HepG2 (cell line): Measurements from ENCODE around the gene TSPAN15. TPM values are rescaled to one million over a fixed set of nuclear protein-coding genes. Genes with fewer than 3 reads are reported as not detected.

Experiments used
- ATAC-seq: fragments of 200-7000 bp; cut with Tn5 transposase; 3 replicates; pipeline ENCODE4 v1.9.1; 2020; ENCODE audit warnings: mild to moderate bottlenecking, moderate library complexity
- BruUV-seq: library from RNA; stranded (reverse); fragments of 400-500 nt; replicated peaks from 2 replicates; lab custom pipeline; 2021; lab: Mats Ljungman, UMichigan
- CTCF ChIA-PET: fragments of 300-600 bp; formaldehyde crosslinking; extraction: SDS; loops from one replicate; lab custom pipeline; 2021; ENCODE audit warnings: low total read pairs, inconsistent platforms, low intra/inter-chr PET ratio; lab: Yijun Ruan, JAX
- POLR2A ChIA-PET: fragments of 350-600 bp; sonication (Branson Sonifier 250); formaldehyde crosslinking; loops from one replicate; lab custom pipeline; 2020; ENCODE audit warnings: antibody characterized with exemption, inconsistent platforms; lab: Yijun Ruan, JAX
- DNase-seq: peaks from one replicate; pipeline ENCODE4 v3.0.0-alpha.2; 2015; ENCODE audit warnings: low spot score
- FAIRE-seq: peaks from 3 replicates; lab custom pipeline; 2011; peaks lifted over from hg19 to GRCh38; lab: Jason Lieb, UNC
- H2AFZ ChIP-seq: one replicate; pipeline ENCODE4 v1.6.1; 2011; ENCODE audit warnings: low read length, inconsistent platforms
- H3K27ac ChIP-seq: fragments of 300-600 bp; 3 replicates; pipeline ENCODE4 v1.8.0; 2011; ENCODE audit warnings: mixed run types, mild to moderate bottlenecking, mixed read lengths, low read length, inconsistent platforms; ENCODE audit not compliant: insufficient read depth; ENCODE audit errors: extremely low read length
- H3K27me3 ChIP-seq, 2 experiments: fragments of 200-600 bp in 1 of 2; 2 replicates in 1 of 2; 3 replicates in 1 of 2; pipeline versions ENCODE4 v1.6.0 to v1.8.0; 2011; ENCODE audit warnings: low read length in 2 of 2, mild to moderate bottlenecking in 2 of 2, moderate library complexity in 2 of 2, inconsistent platforms in 1 of 2; ENCODE audit not compliant: insufficient read depth in 2 of 2, control insufficient read depth in 1 of 2
- H3K36me3 ChIP-seq, 2 experiments: fragments of 200-600 bp in 1 of 2; replicated peaks in 1 of 2; 2 replicates in 1 of 2; 3 replicates in 1 of 2; pipeline versions ENCODE4 v1.5.1 to v1.8.0; 2011; ENCODE audit warnings: low read length in 2 of 2, inconsistent platforms in 1 of 2; ENCODE audit not compliant: insufficient read depth in 2 of 2, control insufficient read depth in 1 of 2
- H3K4me1 ChIP-seq: 2 replicates; pipeline ENCODE4 v1.5.1; 2012; ENCODE audit warnings: low read length, inconsistent platforms; ENCODE audit not compliant: insufficient read depth
- H3K4me2 ChIP-seq: 2 replicates; pipeline ENCODE4 v1.6.0; 2011; ENCODE audit warnings: low read depth, low read length, inconsistent platforms
- H3K4me3 ChIP-seq, 3 experiments: fragments of 200-600 bp in 1 of 3; sonication (generic), shearing (Covaris generic) in 1 of 3; replicated peaks in 1 of 3; 2 replicates each; pipeline ENCODE4 v1.5.1; 2011 to 2016; ENCODE audit warnings: low read length in 3 of 3, inconsistent platforms in 2 of 3, low read depth in 2 of 3, mild to moderate bottlenecking in 2 of 3, control low read depth in 1 of 3, mixed read lengths in 1 of 3; ENCODE audit not compliant: insufficient read depth in 1 of 3
- H3K79me2 ChIP-seq: one replicate; pipeline ENCODE4 v1.6.1; 2011; ENCODE audit warnings: low read length, inconsistent platforms; ENCODE audit not compliant: insufficient read depth
- H3K9ac ChIP-seq: 2 replicates; pipeline ENCODE4 v1.6.0; 2011; ENCODE audit warnings: mild to moderate bottlenecking, low read depth, low read length, inconsistent platforms; ENCODE audit not compliant: insufficient read depth
- H3K9me3 ChIP-seq: 2 replicates; pipeline ENCODE4 v1.5.1; 2012; ENCODE audit warnings: mild to moderate bottlenecking, low read length
- H4K20me1 ChIP-seq: 2 replicates; pipeline ENCODE4 v1.6.0; 2011; ENCODE audit warnings: inconsistent platforms, mild to moderate bottlenecking, low read length, moderate library complexity; ENCODE audit not compliant: insufficient read depth
- BHLHE40 ChIP-seq: IDR thresholded peaks from 2 replicates; pipeline ENCODE4 v1.6.1; 2011; ENCODE audit warnings: low read length, improper control_type of control experiment
- CEBPG ChIP-seq: IDR thresholded peaks from 2 replicates; pipeline ENCODE4 v1.6.1; 2016
- FOXA1 ChIP-seq, 2 experiments: fragments of 450-650 bp in 1 of 2; sonication (generic) in 1 of 2; formaldehyde crosslinking in 1 of 2; IDR thresholded peaks; 2 replicates each; pipeline versions ENCODE4 v1.4.0 to v1.6.1; 2016 to 2020; ENCODE audit warnings: missing genetic modification reagents in 1 of 2
- HDAC6 ChIP-seq: fragments of 200-600 bp; sonication (generic); IDR thresholded peaks from 2 replicates; pipeline ENCODE4 v1.7.0; 2017; ENCODE audit warnings: mild to moderate bottlenecking, antibody characterized with exemption, low read length, low read depth
- MEIS2 ChIP-seq: sonication (generic); formaldehyde crosslinking; IDR thresholded peaks from 2 replicates; pipeline ENCODE4 v1.9.0; 2021; ENCODE audit warnings: mild to moderate bottlenecking, missing genetic modification reagents
- NFYB ChIP-seq: sonication (generic); formaldehyde crosslinking; IDR thresholded peaks from 2 replicates; pipeline ENCODE4 v1.4.0; 2020; ENCODE audit warnings: missing genetic modification reagents
- RBFOX2 ChIP-seq: fragments of 200-400 bp; formaldehyde crosslinking; IDR thresholded peaks from 2 replicates; pipeline ENCODE4 v1.6.1; 2017; ENCODE audit warnings: low read depth, mild to moderate bottlenecking, low read length
- ZNF138 ChIP-seq: sonication (generic); formaldehyde crosslinking; IDR thresholded peaks from 2 replicates; pipeline ENCODE4 v1.5.0; 2020; ENCODE audit warnings: mild to moderate bottlenecking, low read depth, missing genetic modification reagents
- ZNF350 ChIP-seq: sonication (generic); formaldehyde crosslinking; IDR thresholded peaks from 2 replicates; pipeline ENCODE4 v1.4.0; 2020; ENCODE audit warnings: mild to moderate bottlenecking, low read depth, missing genetic modification reagents, borderline replicate concordance
- ZNF570 ChIP-seq: sonication (generic); formaldehyde crosslinking; IDR thresholded peaks from 2 replicates; pipeline ENCODE4 v1.4.0; 2020; ENCODE audit warnings: mild to moderate bottlenecking, missing genetic modification reagents, borderline replicate concordance
- ZNF720 ChIP-seq: sonication (generic); formaldehyde crosslinking; IDR thresholded peaks from 2 replicates; pipeline ENCODE4 v1.4.0; 2020; ENCODE audit warnings: missing genetic modification reagents
- ZZZ3 ChIP-seq: sonication (generic); formaldehyde crosslinking; IDR thresholded peaks from 2 replicates; pipeline ENCODE4 v1.4.0; 2020; ENCODE audit warnings: missing genetic modification reagents, mild to moderate bottlenecking, borderline replicate concordance
- WGBS: methylation state at CpG from one replicate; pipeline ENCODE4 v1.1.6; 2017; ENCODE audit warnings: low lambda C conversion rate; 5-methylcytosine and 5-hydroxymethylcytosine counted together
- in situ Hi-C: cut with HindIII; loops from 2 replicates; pipeline ENCODE4 v1.10.0; 2017; ENCODE audit warnings: low pct_unique_long_range_greater_than_20kb; ENCODE audit not compliant: extremely low pct_ligation_motif_present
- intact Hi-C: fragments of 100-400 bp; cut with micrococcal nuclease; formaldehyde crosslinking; loops from one replicate; pipeline ENCODE4 v1.10.0; 2022; ENCODE audit not compliant: unreplicated experiment
- polyA plus RNA-seq, 8 experiments: library from polyadenylated mRNA; depleted of rRNA in 3 of 8; stranded (reverse) in 7 of 8; unstranded in 1 of 8; fragments of >200 nt; fragmentation: Illumina TruSeq in 4 of 8; extraction: Trizol in 4 of 8; gene quantifications; 2 replicates each; pipeline versions ENCODE4 v1.2.1 to v1.2.3, GENCODE V29; 2011 to 2016; ENCODE audit warnings: low read depth in 4 of 8, missing spikeins in 1 of 8, mixed read lengths in 1 of 8; ENCODE audit not compliant: insufficient read depth in 1 of 8
- total RNA-seq, 5 experiments: library from RNA; depleted of rRNA; stranded (reverse); fragments of >200 nt; fragmentation: Illumina TruSeq; extraction: Trizol; gene quantifications; 2 replicates each; pipeline ENCODE4 v1.2.3, GENCODE V29; 2016; ENCODE audit warnings: low read depth in 1 of 5
- TF ChIP-seq, protein P1 (sequence below): fragments of 450-650 bp; IDR thresholded peaks from 2 replicates; pipeline ENCODE4 v1.6.1; 2016
- TF ChIP-seq, protein P2 (sequence below): sonication (generic); formaldehyde crosslinking; IDR thresholded peaks from 2 replicates; pipeline ENCODE4 v1.5.1; 2020; ENCODE audit warnings: mild to moderate bottlenecking, missing genetic modification reagents

Gene TSPAN15
- total and polyA plus RNA-seq, 2 of the 13 experiments (the other 11 are each of a cell fraction or from before 2014, with no cell fraction given), result 0.27 to 3.2 TPM

DNA sequence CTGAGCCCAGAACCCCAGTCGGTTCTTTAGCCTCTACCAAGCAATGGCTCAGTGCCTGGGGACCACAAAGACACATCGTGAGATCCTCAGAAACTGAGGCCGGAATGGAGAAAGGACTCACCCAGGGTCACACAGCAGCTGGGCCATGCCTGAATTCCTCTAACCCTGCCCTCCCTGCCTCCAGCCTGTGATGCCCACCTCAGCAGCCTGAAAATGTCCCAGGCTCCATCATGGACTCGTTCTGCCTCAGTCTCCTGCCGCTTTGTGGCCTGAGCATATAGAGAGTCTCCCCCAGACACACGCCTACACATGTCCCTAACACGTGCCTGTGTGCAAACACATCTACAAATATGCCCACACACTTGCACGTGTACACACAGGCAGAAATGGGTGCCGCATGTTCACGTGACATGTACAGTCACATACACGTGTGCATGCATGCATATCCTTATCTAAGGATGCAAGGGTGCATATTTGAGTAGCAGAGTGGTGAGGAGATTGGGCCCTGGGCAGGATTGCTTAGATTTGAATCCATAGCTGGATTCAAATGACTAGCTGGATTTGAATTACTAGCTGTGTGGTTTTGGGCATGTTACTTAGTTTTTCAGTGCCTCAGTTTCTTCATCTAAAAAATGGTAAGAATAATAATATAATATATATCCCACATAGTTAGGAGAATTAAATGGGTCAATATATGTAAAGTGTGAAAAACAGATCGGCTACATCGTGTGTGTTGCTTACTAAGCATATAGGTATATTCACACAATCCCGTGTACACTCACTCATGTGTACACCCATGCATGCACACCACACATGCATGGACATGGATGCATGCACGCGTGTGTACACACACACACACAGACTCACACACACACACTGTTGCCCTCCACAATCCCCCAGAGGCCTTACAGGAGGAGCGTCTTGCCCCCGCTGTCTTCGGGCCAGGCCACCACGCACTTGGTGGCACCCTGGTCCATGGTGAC, 36.9 kb upstream of the TSPAN15 start:
- intact Hi-C loops (no loop called here), in situ Hi-C loops (no loop called here)
- ChIA-PET CTCF (no interaction called here), POLR2A (no interaction called here)
- ATAC-seq (no peak), FAIRE-seq (no peak), DNase-seq (no peak)
- Histone ChIP-seq H3K9ac (no peak overlapping the region), H3K27me3 (no peaks in the 10 kb centered on the region), H3K4me3 (no peak overlapping the region), H4K20me1 (no peaks in the 10 kb centered on the region), H3K36me3 (no peaks in the 10 kb centered on the region), H3K79me2 (no peaks in the 10 kb centered on the region), H3K27ac (no peak overlapping the region), H3K4me2 (no peak overlapping the region), H2AFZ (no peak overlapping the region), H3K4me1 (peaks cover 31% of the 10 kb centered on the region), H3K9me3 (no peaks in the 10 kb centered on the region)
- no TSS peak for BruUV-seq
- 56% methylated on average over 13 of the region's 20 CpGs for WGBS
- TF ChIP-seq, protein P1, sequence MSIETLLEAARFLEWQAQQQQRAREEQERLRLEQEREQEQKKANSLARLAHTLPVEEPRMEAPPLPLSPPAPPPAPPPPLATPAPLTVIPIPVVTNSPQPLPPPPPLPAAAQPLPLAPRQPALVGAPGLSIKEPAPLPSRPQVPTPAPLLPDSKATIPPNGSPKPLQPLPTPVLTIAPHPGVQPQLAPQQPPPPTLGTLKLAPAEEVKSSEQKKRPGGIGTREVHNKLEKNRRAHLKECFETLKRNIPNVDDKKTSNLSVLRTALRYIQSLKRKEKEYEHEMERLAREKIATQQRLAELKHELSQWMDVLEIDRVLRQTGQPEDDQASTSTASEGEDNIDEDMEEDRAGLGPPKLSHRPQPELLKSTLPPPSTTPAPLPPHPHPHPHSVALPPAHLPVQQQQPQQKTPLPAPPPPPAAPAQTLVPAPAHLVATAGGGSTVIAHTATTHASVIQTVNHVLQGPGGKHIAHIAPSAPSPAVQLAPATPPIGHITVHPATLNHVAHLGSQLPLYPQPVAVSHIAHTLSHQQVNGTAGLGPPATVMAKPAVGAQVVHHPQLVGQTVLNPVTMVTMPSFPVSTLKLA, result peak; percentile 83
- TF ChIP-seq ZNF138 (no peak), ZNF720 (no peak), BHLHE40 (peak; percentile 69; the same call in 1 of the 2 replicates), ZNF570 (no peak)

DNA sequence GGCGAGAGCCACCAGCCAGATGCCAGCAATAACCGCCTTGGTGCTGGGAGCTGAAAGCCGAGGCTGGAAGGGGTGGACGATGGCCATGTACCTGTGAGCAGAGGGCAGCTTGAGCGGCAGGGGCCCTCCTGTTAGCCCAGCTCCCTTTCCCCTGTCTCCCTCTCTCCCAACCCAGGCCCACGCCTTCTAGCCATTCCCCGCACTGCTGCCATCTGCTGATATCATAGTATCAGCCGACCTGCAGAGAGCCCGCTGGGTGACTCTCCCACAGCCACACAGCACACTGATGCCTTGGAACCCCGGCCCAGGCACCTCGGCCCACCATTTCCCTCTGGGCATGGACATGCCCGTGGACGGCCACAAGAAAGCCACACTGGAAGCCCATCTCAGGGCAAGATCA, 36.2 kb upstream of the TSPAN15 start:
- no peak overlapping the region for H3K27ac ChIP-seq
- DNase-seq, result no peak
- peaks cover 38% of the 10 kb centered on the region for H3K4me1 ChIP-seq
- no TSS peak for BruUV-seq
- H3K36me3 ChIP-seq, result no peaks in the 10 kb centered on the region
- no peak overlapping the region for H3K4me3 ChIP-seq
- intact Hi-C loops, result no loop called here
- TF ChIP-seq CEBPG (CRISPR knock-in tag), result no peak
- no peak for TF ChIP-seq ZNF350
- TF ChIP-seq NFYB (CRISPR knock-in tag), result no peak
- TF ChIP-seq ZZZ3, result no peak
- no peak for TF ChIP-seq RBFOX2
- no peak for TF ChIP-seq HDAC6
- TF ChIP-seq MEIS2 (CRISPR knock-in tag), result no peak
- TF ChIP-seq, protein P2, sequence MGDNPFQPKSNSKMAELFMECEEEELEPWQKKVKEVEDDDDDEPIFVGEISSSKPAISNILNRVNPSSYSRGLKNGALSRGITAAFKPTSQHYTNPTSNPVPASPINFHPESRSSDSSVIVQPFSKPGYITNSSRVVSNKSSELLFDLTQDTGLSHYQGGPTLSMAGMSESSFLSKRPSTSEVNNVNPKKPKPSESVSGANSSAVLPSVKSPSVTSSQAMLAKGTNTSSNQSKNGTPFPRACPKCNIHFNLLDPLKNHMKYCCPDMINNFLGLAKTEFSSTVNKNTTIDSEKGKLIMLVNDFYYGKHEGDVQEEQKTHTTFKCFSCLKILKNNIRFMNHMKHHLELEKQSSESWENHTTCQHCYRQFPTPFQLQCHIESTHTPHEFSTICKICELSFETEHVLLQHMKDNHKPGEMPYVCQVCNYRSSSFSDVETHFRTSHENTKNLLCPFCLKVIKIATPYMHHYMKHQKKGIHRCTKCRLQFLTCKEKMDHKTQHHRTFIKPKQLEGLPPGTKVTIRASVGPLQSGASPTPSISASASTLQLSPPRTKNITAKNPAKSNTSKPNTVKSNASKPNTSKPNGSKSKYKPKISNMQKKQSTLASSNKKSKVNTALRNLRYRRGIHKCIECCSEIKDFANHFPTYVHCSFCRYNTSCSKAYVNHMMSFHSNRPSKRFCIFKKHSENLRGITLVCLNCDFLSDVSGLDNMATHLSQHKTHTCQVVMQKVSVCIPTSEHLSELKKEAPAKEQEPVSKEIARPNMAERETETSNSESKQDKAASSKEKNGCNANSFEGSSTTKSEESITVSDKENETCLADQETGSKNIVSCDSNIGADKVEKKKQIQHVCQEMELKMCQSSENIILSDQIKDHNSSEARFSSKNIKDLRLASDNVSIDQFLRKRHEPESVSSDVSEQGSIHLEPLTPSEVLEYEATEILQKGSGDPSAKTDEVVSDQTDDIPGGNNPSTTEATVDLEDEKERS (CRISPR knock-in tag), result no peak
- no peak for TF ChIP-seq FOXA1 (IDR thresholded peaks at IDR 0.05)
- TF ChIP-seq FOXA1 (CRISPR knock-in tag; IDR thresholded peaks at IDR 0.05), result no peak
- TF ChIP-seq, all 625 proteins: peak for 0
- H3K9ac ChIP-seq, result no peak overlapping the region
- FAIRE-seq (no peak), ATAC-seq (no peak)
- H2AFZ ChIP-seq, result no peak overlapping the region
- H3K4me2 ChIP-seq, result no peak overlapping the region
- no peaks in the 10 kb centered on the region for H3K9me3 ChIP-seq
- in situ Hi-C loops, result no loop called here
- no peaks in the 10 kb centered on the region for H3K79me2 ChIP-seq
- no peaks in the 10 kb centered on the region for H3K27me3 ChIP-seq
- POLR2A ChIA-PET, result no interaction called here
- WGBS, result 63% methylated on average over 9 of the region's 13 CpGs
- no peaks in the 10 kb centered on the region for H4K20me1 ChIP-seq
- CTCF ChIA-PET, result no interaction called here
